ENCODE data around the gene CYB5A. TPM values are rescaled to one million over a fixed set of nuclear protein-coding genes. Genes with fewer than 3 reads are reported as not detected.

Gene CYB5A
- total and polyA plus RNA-seq, 2 of the 8 experiments (the other 6 are each of a cell fraction or from before 2014, with no cell fraction given), result 154 to 195 TPM

GRCh38 chr18:74288041-74288440 lies 3.7 kb downstream of the CYB5A start:
- no peaks in the 10 kb centered on the region for H4K20me1 ChIP-seq (replicated peaks in 1 of 2; ENCODE audit: control insufficient read depth in 1 of 2, insufficient read depth in 2 of 2, low read length in 2 of 2)
- H2BK12ac ChIP-seq (ENCODE audit: low read depth, low read length), result no peak overlapping the region
- 0 out of 2 replicates have a peak overlapping the region, but pooled peaks have one; percentile 21 for H2BK5ac ChIP-seq (ENCODE audit: low read depth, low read length)
- H3K79me2 ChIP-seq (ENCODE audit: control insufficient read depth in 1 of 2, insufficient read depth in 2 of 2, low read length in 2 of 2), result peaks cover 12 to 71% of the 10 kb centered on the region in 2 experiments
- no peak for TF ChIP-seq KDM1A (IDR thresholded peaks at IDR 0.05; ENCODE audit: borderline replicate concordance, low read length)
- TF ChIP-seq SUZ12 (IDR thresholded peaks at IDR 0.05; ENCODE audit: low read length), result no peak
- TF ChIP-seq TBP (IDR thresholded peaks at IDR 0.05; ENCODE audit: low read depth, low read length), result no peak
- no peak for TF ChIP-seq GTF2F1 (IDR thresholded peaks at IDR 0.05; ENCODE audit: borderline replicate concordance, low read depth, low read length)
- no peak for TF ChIP-seq CHD1 (IDR thresholded peaks at IDR 0.05; ENCODE audit: low read depth, low read length)
- TF ChIP-seq YY1 (IDR thresholded peaks at IDR 0.05; ENCODE audit: low read depth, low read length), result no peak
- TF ChIP-seq CEBPB (IDR thresholded peaks at IDR 0.05; ENCODE audit: low read depth, low read length), result no peak
- FAIRE-seq (no peak), DNase-seq (ENCODE audit: low read depth in 1 of 2, low spot score in 2 of 2) (no peak)
- H3K27me3 ChIP-seq (replicated peaks in 1 of 4; ENCODE audit: control insufficient read depth in 3 of 4, extremely low read depth in 1 of 4, insufficient read depth in 3 of 4, low read length in 3 of 4), result no peaks in the 10 kb centered on the region
- peaks cover 13 to 32% (median 17%) of the 10 kb centered on the region in 4 experiments; a peak in 6 of 7 replicates for H3K4me1 ChIP-seq (replicated peaks in 1 of 4; ENCODE audit: control insufficient read depth in 3 of 4, insufficient read depth in 4 of 4, low read length in 3 of 4)
- ChIA-PET POLR2A (ENCODE audit: partially characterized antibody) (interaction anchor here (1.3 kb wide), 2 partner anchors 12 to 95 kb away, joined by 3 read pairs; no protein-coding TSS in a partner anchor), CTCF (ENCODE audit: partially characterized antibody) (interaction anchor here (0.8 to 1.1 kb wide), 2 partner anchors 22 to 47 kb away, joined by 3 read pairs; no protein-coding TSS in a partner anchor)
- H3K79me1 ChIP-seq (ENCODE audit: low read depth, low read length), result peaks cover 9% of the 10 kb centered on the region
- H3K4me2 ChIP-seq (ENCODE audit: insufficient read depth in 1 of 2, low read depth in 2 of 2, low read length in 2 of 2), result peak overlapping the region in 1 of 2 experiments; percentile 48; a peak in 1 of 4 replicates
- H3K56ac ChIP-seq (replicated peaks; ENCODE audit: insufficient read length, low read depth, low read length), result no peak overlapping the region
- H4K8ac ChIP-seq (ENCODE audit: extremely low read depth, insufficient read depth, low read length), result no peak overlapping the region
- peak overlapping the region; percentile 72; the same call in 1 of the 2 replicates for H3K18ac ChIP-seq (ENCODE audit: extremely low read depth, low read length)
- H3K27ac ChIP-seq (ENCODE audit: low read depth, low read length), result no peak overlapping the region
- no peaks in the 10 kb centered on the region for H3K36me3 ChIP-seq (ENCODE audit: control insufficient read depth in 2 of 4, insufficient read depth in 4 of 4, low read length in 3 of 4)
- H3K23ac ChIP-seq (ENCODE audit: insufficient read length), result no peak overlapping the region
- no peak overlapping the region for H2BK120ac ChIP-seq (replicated peaks; ENCODE audit: low read depth, low read length)
- no peak overlapping the region for H3K9ac ChIP-seq (replicated peaks in 1 of 4; ENCODE audit: extremely low read depth in 1 of 4, low read depth in 3 of 4, low read length in 3 of 4)
- H4K5ac ChIP-seq (ENCODE audit: insufficient read length, low read depth, low read length), result no peak overlapping the region
- peak overlapping the region; percentile 5 for H4K91ac ChIP-seq (replicated peaks; ENCODE audit: insufficient read length, low read length)
- no peak overlapping the region for H3K14ac ChIP-seq (ENCODE audit: insufficient read length)
- no peak overlapping the region for H2AFZ ChIP-seq (ENCODE audit: low read length)
- H2BK15ac ChIP-seq (ENCODE audit: low read length), result no peak overlapping the region; the same call in 1 of the 2 replicates
- WGBS, 2 experiments (ENCODE audit: extremely low coverage in 1 of 2, insufficient coverage in 1 of 2, insufficient read length in 1 of 2, insufficient replicate concordance in 2 of 2, low coverage in 1 of 2, low lambda C conversion rate in 2 of 2, missing lambda C conversion rate in 1 of 2), result 89% methylated on average over 5 of the region's 5 CpGs; no CpG with 5 or more reads in 1 of the 2 experiments
- peak overlapping the region; percentile 64; the same call in 1 of the 2 replicates for H2BK20ac ChIP-seq (ENCODE audit: low read length)
- H2AK5ac ChIP-seq (ENCODE audit: low read depth, low read length), result peak overlapping the region; percentile 79
- H3K4me3 ChIP-seq (ENCODE audit: extremely low read depth in 1 of 4, insufficient read depth in 2 of 4, low read depth in 3 of 4, low read length in 4 of 4), result no peak overlapping the region
- peaks cover 8% of the 10 kb centered on the region; the same call in 1 of the 2 replicates for H3K23me2 ChIP-seq (ENCODE audit: low read depth, low read length)
- H3K4ac ChIP-seq (replicated peaks; ENCODE audit: insufficient read length, low read depth, low read length), result no peak overlapping the region
- H3K9me3 ChIP-seq (ENCODE audit: insufficient read depth in 2 of 2, low read depth in 1 of 2, low read length in 1 of 2), result peaks cover 0 to 3% of the 10 kb centered on the region in 2 experiments; a peak in 1 of 4 replicates

Data from H1 (cell line).